Activated T-cell treated with anti-CD3 and anti-CD28 coated beads, Interleukin-2, amount 50 U/mL, for 24 hours (primary cell): ENCODE results near the gene MAMDC2.

ENCODE experiments used
- DNase-seq: peaks from one replicate; pipeline ENCODE4 v3.0.0-alpha.2; 2020
- H3K27ac Mint-ChIP-seq: 2 replicates; pipeline ENCODE4 v1.8.0; 2020; ENCODE audit warnings: mild to moderate bottlenecking, mixed read lengths
- H3K27me3 Mint-ChIP-seq: 2 replicates; pipeline ENCODE4 v1.8.0; 2020; ENCODE audit warnings: mixed read lengths
- H3K36me3 Mint-ChIP-seq: 2 replicates; pipeline ENCODE4 v1.8.0; 2020; ENCODE audit warnings: low read depth, mixed read lengths
- H3K4me1 Mint-ChIP-seq: 2 replicates; pipeline ENCODE4 v1.8.0; 2020; ENCODE audit warnings: low read depth, mixed read lengths
- H3K4me3 Mint-ChIP-seq: 2 replicates; pipeline ENCODE4 v1.8.0; 2020; ENCODE audit warnings: mild to moderate bottlenecking, moderate library complexity, mixed read lengths
- H3K9me3 Mint-ChIP-seq: 2 replicates; pipeline ENCODE4 v1.8.0; 2020; ENCODE audit warnings: mixed read lengths

MAMDC2 gene

GRCh38 chr9:70094747-70095146 lies 51.1 kb downstream of the MAMDC2 start:
- no peaks in the 10 kb centered on the region for H3K36me3 Mint-ChIP-seq

GRCh38 chr9:70097187-70097586 lies 53.5 kb downstream of the MAMDC2 start:
- H3K36me3 Mint-ChIP-seq, result no peaks in the 10 kb centered on the region
- no peaks in the 10 kb centered on the region for H3K9me3 Mint-ChIP-seq
- peaks cover 6% of the 10 kb centered on the region for H3K27me3 Mint-ChIP-seq
- DNase-seq, result no peak
- H3K4me1 Mint-ChIP-seq, result no peaks in the 10 kb centered on the region
- H3K27ac Mint-ChIP-seq, result no peak overlapping the region
- H3K4me3 Mint-ChIP-seq, result no peak overlapping the region

More at GRCh38 chr9:70094747-70095146, 51.1 kb downstream of the MAMDC2 start:
- H3K4me3 Mint-ChIP-seq, result no peak overlapping the region
- H3K9me3 Mint-ChIP-seq, result no peaks in the 10 kb centered on the region
- H3K27ac Mint-ChIP-seq, result no peak overlapping the region
- peaks cover 6% of the 10 kb centered on the region for H3K27me3 Mint-ChIP-seq
- no peak for DNase-seq
- H3K4me1 Mint-ChIP-seq, result no peaks in the 10 kb centered on the region

GRCh38 chr9:70100362-70100761 lies 56.7 kb downstream of the MAMDC2 start:
- Mint-ChIP-seq H3K27me3 (peaks cover 6% of the 10 kb centered on the region), H3K27ac (peak overlapping the region; percentile 20), H3K4me1 (no peaks in the 10 kb centered on the region), H3K36me3 (no peaks in the 10 kb centered on the region), H3K9me3 (no peaks in the 10 kb centered on the region), H3K4me3 (no peak overlapping the region)
- no peak for DNase-seq

- H3K9me3 Mint-ChIP-seq, result no peaks in the 10 kb centered on the region
- peaks cover 6% of the 10 kb centered on the region for H3K27me3 Mint-ChIP-seq
- no peak for DNase-seq
- no peak overlapping the region for H3K27ac Mint-ChIP-seq
- no peak overlapping the region for H3K4me3 Mint-ChIP-seq
- no peaks in the 10 kb centered on the region for H3K36me3 Mint-ChIP-seq
- no peaks in the 10 kb centered on the region for H3K4me1 Mint-ChIP-seq
These were observed 57.6 kb downstream of the MAMDC2 start for GRCh38 chr9:70101265-70101664.

GRCh38 chr9:70105147-70105546 lies 61.5 kb downstream of the MAMDC2 start:
- H3K4me3 Mint-ChIP-seq, result no peak overlapping the region
- peaks cover 1% of the 10 kb centered on the region for H3K27me3 Mint-ChIP-seq
- H3K4me1 Mint-ChIP-seq, result peaks cover under 1% of the 10 kb centered on the region
- no peaks in the 10 kb centered on the region for H3K9me3 Mint-ChIP-seq
- no peaks in the 10 kb centered on the region for H3K36me3 Mint-ChIP-seq
- H3K27ac Mint-ChIP-seq, result no peak overlapping the region
- no peak for DNase-seq

- no peak for DNase-seq
- no peaks in the 10 kb centered on the region for H3K9me3 Mint-ChIP-seq
These were observed 62.9 kb downstream of the MAMDC2 start for GRCh38 chr9:70106571-70106970.

GRCh38 chr9:70107558-70107957 lies 63.9 kb downstream of the MAMDC2 start:
- Mint-ChIP-seq H3K9me3 (no peaks in the 10 kb centered on the region), H3K27ac (no peak overlapping the region), H3K4me1 (peaks cover 9% of the 10 kb centered on the region), H3K4me3 (no peak overlapping the region), H3K27me3 (peaks cover 16% of the 10 kb centered on the region), H3K36me3 (no peaks in the 10 kb centered on the region)
- DNase-seq, result no peak

More at GRCh38 chr9:70106571-70106970, 62.9 kb downstream of the MAMDC2 start:
- Mint-ChIP-seq H3K27ac (no peak overlapping the region), H3K4me1 (peaks cover 9% of the 10 kb centered on the region), H3K27me3 (peaks cover 13% of the 10 kb centered on the region), H3K4me3 (no peak overlapping the region), H3K36me3 (no peaks in the 10 kb centered on the region)

GRCh38 chr9:70108181-70108580 lies 64.5 kb downstream of the MAMDC2 start:
- DNase-seq, result no peak
- Mint-ChIP-seq H3K9me3 (no peaks in the 10 kb centered on the region), H3K27ac (no peak overlapping the region), H3K4me3 (no peak overlapping the region), H3K27me3 (peaks cover 19% of the 10 kb centered on the region), H3K36me3 (no peaks in the 10 kb centered on the region), H3K4me1 (peaks cover 9% of the 10 kb centered on the region)

GRCh38 chr9:70110194-70111041 lies 66.8 kb downstream of the MAMDC2 start:
- peak overlapping the region; percentile 13 for H3K4me3 Mint-ChIP-seq
- DNase-seq, result no peak
- no peaks in the 10 kb centered on the region for H3K9me3 Mint-ChIP-seq
- no peaks in the 10 kb centered on the region for H3K36me3 Mint-ChIP-seq
- H3K27me3 Mint-ChIP-seq, result peaks cover 24% of the 10 kb centered on the region
- peaks cover 9% of the 10 kb centered on the region for H3K4me1 Mint-ChIP-seq
- H3K27ac Mint-ChIP-seq, result no peak overlapping the region

- Mint-ChIP-seq H3K36me3 (no peaks in the 10 kb centered on the region), H3K9me3 (no peaks in the 10 kb centered on the region), H3K27ac (no peak overlapping the region), H3K4me3 (peak overlapping the region; percentile 13), H3K27me3 (peaks cover 28% of the 10 kb centered on the region), H3K4me1 (peaks cover 9% of the 10 kb centered on the region)
- DNase-seq, result peak; percentile 65
These were observed 67.5 kb downstream of the MAMDC2 start for GRCh38 chr9:70111042-70111602.

- no peaks in the 10 kb centered on the region for H3K9me3 Mint-ChIP-seq
- H3K4me3 Mint-ChIP-seq, result no peak overlapping the region
- peaks cover 9% of the 10 kb centered on the region for H3K4me1 Mint-ChIP-seq
- H3K27me3 Mint-ChIP-seq, result peaks cover 29% of the 10 kb centered on the region
- no peaks in the 10 kb centered on the region for H3K36me3 Mint-ChIP-seq
- no peak overlapping the region for H3K27ac Mint-ChIP-seq
- no peak for DNase-seq
These were observed 68.1 kb downstream of the MAMDC2 start for GRCh38 chr9:70111641-70112236.

- Mint-ChIP-seq H3K4me1 (peaks cover 9% of the 10 kb centered on the region), H3K4me3 (no peak overlapping the region), H3K27me3 (peaks cover 35% of the 10 kb centered on the region), H3K9me3 (no peaks in the 10 kb centered on the region), H3K36me3 (no peaks in the 10 kb centered on the region), H3K27ac (no peak overlapping the region)
- no peak for DNase-seq
These were observed 69.3 kb downstream of the MAMDC2 start for GRCh38 chr9:70112981-70113380.

GRCh38 chr9:70113403-70114022 lies 69.9 kb downstream of the MAMDC2 start:
- DNase-seq, result peak; percentile 33
- Mint-ChIP-seq H3K27ac (no peak overlapping the region), H3K4me1 (peaks cover 9% of the 10 kb centered on the region), H3K4me3 (no peak overlapping the region), H3K9me3 (no peaks in the 10 kb centered on the region), H3K36me3 (no peaks in the 10 kb centered on the region), H3K27me3 (peaks cover 35% of the 10 kb centered on the region)

GRCh38 chr9:70114898-70115297 lies 71.2 kb downstream of the MAMDC2 start:
- no peaks in the 10 kb centered on the region for H3K36me3 Mint-ChIP-seq
- H3K27me3 Mint-ChIP-seq, result peaks cover 35% of the 10 kb centered on the region
- no peak overlapping the region for H3K4me3 Mint-ChIP-seq
- no peaks in the 10 kb centered on the region for H3K9me3 Mint-ChIP-seq
- H3K27ac Mint-ChIP-seq, result no peak overlapping the region
- DNase-seq, result no peak
- peaks cover 9% of the 10 kb centered on the region for H3K4me1 Mint-ChIP-seq
